ENCODE measurements around the gene VAT1L. TPM values are rescaled to one million over a fixed set of nuclear protein-coding genes. Genes with fewer than 3 reads are reported as not detected.

VAT1L gene
- total and polyA plus RNA-seq, 2 donors (not counting 1 experiment from before 2014, with no cell fraction given), result not detected

GRCh38 chr16:77899416-77899815 lies 111.1 kb downstream of the VAT1L start:
- Mint-ChIP-seq H3K4me3 (no peak overlapping the region), H3K4me1 (no peaks in the 10 kb centered on the region), H3K27ac (no peak overlapping the region), H3K9me3 (ENCODE audit: insufficient read depth) (no peaks in the 10 kb centered on the region), H3K27me3 (peaks cover 3% of the 10 kb centered on the region)
- Histone ChIP-seq H3K79me2 (ENCODE audit: control insufficient read depth, insufficient read depth, low read length) (no peaks in the 10 kb centered on the region), H3K9ac (ENCODE audit: low read length) (no peak overlapping the region), H3K27me3 (replicated peaks in 1 of 4; ENCODE audit: control extremely low read depth in 1 of 4, control insufficient read depth in 3 of 4, insufficient read depth in 4 of 4, low read length in 3 of 4) (no peaks in the 10 kb centered on the region), H3K4me1 (ENCODE audit: control insufficient read depth in 2 of 2, insufficient read depth in 2 of 2, low read length in 2 of 2) (no peaks in the 10 kb centered on the region), H3K27ac (ENCODE audit: low read length in 2 of 2) (no peak overlapping the region), H3K4me3 (ENCODE audit: control extremely low read depth in 1 of 5, extremely low read depth in 1 of 5, insufficient read depth in 1 of 5, low read depth in 2 of 5, low read length in 4 of 5) (no peak overlapping the region), H3K4me2 (replicated peaks; ENCODE audit: low read depth, low read length, poor library complexity, severe bottlenecking) (no peak overlapping the region), H3K9me3 (ENCODE audit: control extremely low read depth in 1 of 3, control insufficient read depth in 2 of 3, insufficient read depth in 1 of 3, low read length in 2 of 3) (peaks cover 0 to 3% (median 0%) of the 10 kb centered on the region in 3 donors), H4K20me1 (ENCODE audit: control insufficient read depth, insufficient read depth, low read length, poor library complexity, severe bottlenecking) (no peaks in the 10 kb centered on the region), H3K36me3 (replicated peaks in 1 of 2; ENCODE audit: control extremely low read depth in 1 of 2, control insufficient read depth in 1 of 2, extremely low read depth in 1 of 2, insufficient read depth in 2 of 2, low read length in 1 of 2) (no peaks in the 10 kb centered on the region), H2AFZ (ENCODE audit: insufficient read depth, low read depth, low read length, poor library complexity, severe bottlenecking) (no peak overlapping the region)
- intact Hi-C loops (cut with micrococcal nuclease), result no loop called here
- ChIA-PET POLR2A (no interaction called here), CTCF (interaction anchor here (0.6 kb wide), 1 partner anchor 805 kb away, joined by 3 read pairs; no protein-coding TSS in a partner anchor)
- WGBS (ENCODE audit: insufficient coverage), result 90% methylated on average over 3 of the region's 3 CpGs
- TF ChIP-seq EZH2 (IDR thresholded peaks at IDR 0.05; ENCODE audit: borderline replicate concordance, insufficient read depth, low read depth, low read length, poor library complexity, severe bottlenecking) (no peak), CTCF (IDR thresholded peaks at IDR 0.05) (no peak)
- no peak for ATAC-seq (ENCODE audit: low read depth)
- DNase-seq, result no peak

DNA sequence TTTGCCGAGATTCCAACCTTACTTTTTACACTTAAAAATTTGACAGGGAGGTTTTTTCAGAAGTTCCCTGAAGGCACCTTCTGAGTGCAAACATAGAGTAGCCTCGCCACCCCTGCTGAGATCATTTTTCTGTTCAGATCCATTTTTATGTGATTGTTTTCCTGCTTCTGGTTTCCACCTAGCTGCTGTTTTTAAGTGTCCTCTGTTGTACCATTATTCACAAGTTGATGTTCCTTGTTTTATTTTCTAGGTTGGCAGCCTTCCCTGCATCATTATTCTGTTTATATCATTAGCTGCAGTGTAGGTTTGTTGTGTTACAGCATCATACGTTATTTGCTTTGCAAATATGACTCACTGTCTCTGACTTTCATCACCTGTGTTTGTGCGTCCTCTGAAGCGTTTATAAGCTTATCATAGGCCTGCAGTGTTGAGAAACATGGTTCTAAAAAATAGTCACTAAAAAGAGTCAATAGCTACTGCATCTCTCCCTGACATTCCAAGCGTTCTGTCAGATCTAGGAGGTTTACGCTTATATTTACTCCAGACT lies 117.1 kb downstream of the VAT1L start:
- TF ChIP-seq CTCF (IDR thresholded peaks at IDR 0.05) (no peak), EZH2 (IDR thresholded peaks at IDR 0.05; ENCODE audit: borderline replicate concordance, insufficient read depth, low read depth, low read length, poor library complexity, severe bottlenecking) (no peak)
- H3K27me3 ChIP-seq (replicated peaks in 1 of 4; ENCODE audit: control extremely low read depth in 1 of 4, control insufficient read depth in 3 of 4, insufficient read depth in 4 of 4, low read length in 3 of 4), result no peaks in the 10 kb centered on the region
- DNase-seq, result no peak
- no peaks in the 10 kb centered on the region for H3K9me3 ChIP-seq (ENCODE audit: control extremely low read depth in 1 of 3, control insufficient read depth in 2 of 3, insufficient read depth in 1 of 3, low read length in 2 of 3)
- H3K9ac ChIP-seq (ENCODE audit: low read length), result no peak overlapping the region
- H3K36me3 ChIP-seq (replicated peaks in 1 of 2; ENCODE audit: control extremely low read depth in 1 of 2, control insufficient read depth in 1 of 2, extremely low read depth in 1 of 2, insufficient read depth in 2 of 2, low read length in 1 of 2), result no peaks in the 10 kb centered on the region
- Mint-ChIP-seq H3K27ac (no peak overlapping the region), H3K4me1 (no peaks in the 10 kb centered on the region), H3K9me3 (ENCODE audit: insufficient read depth) (no peaks in the 10 kb centered on the region), H3K27me3 (peaks cover 3% of the 10 kb centered on the region), H3K4me3 (no peak overlapping the region)
- no peaks in the 10 kb centered on the region for H3K4me1 ChIP-seq (ENCODE audit: control insufficient read depth in 2 of 2, insufficient read depth in 2 of 2, low read length in 2 of 2)
- WGBS (ENCODE audit: insufficient coverage), result 90% methylated on average over 4 of the region's 7 CpGs
- no peak for ATAC-seq (ENCODE audit: low read depth)
- ChIA-PET POLR2A (no interaction called here), CTCF (no interaction called here)
- no peak overlapping the region for H3K4me3 ChIP-seq (ENCODE audit: control extremely low read depth in 1 of 5, extremely low read depth in 1 of 5, insufficient read depth in 1 of 5, low read depth in 2 of 5, low read length in 4 of 5)
- H4K20me1 ChIP-seq (ENCODE audit: control insufficient read depth, insufficient read depth, low read length, poor library complexity, severe bottlenecking), result no peaks in the 10 kb centered on the region
- H2AFZ ChIP-seq (ENCODE audit: insufficient read depth, low read depth, low read length, poor library complexity, severe bottlenecking), result no peak overlapping the region
- no peak overlapping the region for H3K27ac ChIP-seq (ENCODE audit: low read length in 2 of 2)
- H3K79me2 ChIP-seq (ENCODE audit: control insufficient read depth, insufficient read depth, low read length), result no peaks in the 10 kb centered on the region
- intact Hi-C loops (cut with micrococcal nuclease), result no loop called here
- H3K4me2 ChIP-seq (replicated peaks; ENCODE audit: low read depth, low read length, poor library complexity, severe bottlenecking), result no peak overlapping the region

All from B cell (primary cell).